ENCODE results near the gene GTPBP4. TPM values are rescaled to one million over a fixed set of nuclear protein-coding genes. Genes with fewer than 3 reads are reported as not detected.

The GTPBP4 gene
- total RNA-seq, 1 experiment from 2014 or later, result 62.5 TPM

DNA sequence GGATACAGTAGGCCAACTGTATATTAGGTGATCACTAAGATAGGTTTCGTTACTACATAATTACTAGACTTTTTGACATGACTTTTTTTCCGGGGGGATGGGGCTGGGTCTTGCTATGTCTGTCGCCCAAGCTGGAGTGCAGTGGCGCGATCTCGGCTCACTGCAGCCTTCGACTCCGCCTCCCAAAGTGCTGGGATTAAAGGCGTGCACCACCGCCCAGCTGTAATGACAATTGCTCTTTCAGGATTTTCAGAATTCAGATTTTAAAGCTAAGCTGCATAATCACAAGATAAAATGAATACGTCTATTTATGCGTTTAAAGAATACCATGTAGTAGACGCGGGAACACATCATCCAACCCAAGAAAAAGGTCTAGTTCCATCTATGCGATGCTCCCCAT is 59.7 kb downstream of the GTPBP4 start:
- Histone ChIP-seq H3F3A (ENCODE audit: insufficient read depth, low read depth) (peaks cover 15% of the 10 kb centered on the region), H2AFZ (peak overlapping the region; percentile 83; the same call in 1 of the 2 replicates), H4K20me1 (ENCODE audit: insufficient read depth) (peaks cover 15% of the 10 kb centered on the region; the same call in 1 of the 2 replicates), H3K79me2 (ENCODE audit: low read depth) (peaks cover 73% of the 10 kb centered on the region), H3K4me1 (replicated peaks; ENCODE audit: insufficient read depth) (peaks cover 16% of the 10 kb centered on the region), H3K27me3 (ENCODE audit: insufficient read depth, low read depth) (no peaks in the 10 kb centered on the region), H3K9me3 (ENCODE audit: insufficient read depth, low read depth) (no peaks in the 10 kb centered on the region), H3K27ac (peak overlapping the region; percentile 62; the same call in 1 of the 2 replicates), H3K4me3 (peak overlapping the region; percentile 92), H3K9me2 (ENCODE audit: insufficient read depth) (no peaks in the 10 kb centered on the region), H3K36me3 (ENCODE audit: low read depth) (no peaks in the 10 kb centered on the region), H3K4me2 (peak overlapping the region; percentile 95)
- POLR2A ChIA-PET (ENCODE audit: unreplicated experiment), result interaction anchor here (0.5 kb wide), 1 partner anchor 61 kb away, joined by 3 read pairs; no protein-coding TSS in a partner anchor
- CTCF ChIA-PET, result no interaction called here
- peak in 1 of 2 experiments; percentile 19 for DNase-seq
- intact Hi-C loops (cut with micrococcal nuclease; ENCODE audit: unreplicated experiment), result loop anchor here (2.0 kb wide), 1 partner anchor 61 kb away; no protein-coding TSS in a partner anchor
- BruUV-seq (replicated peaks), result no TSS peak
- TF ChIP-seq, protein P1, sequence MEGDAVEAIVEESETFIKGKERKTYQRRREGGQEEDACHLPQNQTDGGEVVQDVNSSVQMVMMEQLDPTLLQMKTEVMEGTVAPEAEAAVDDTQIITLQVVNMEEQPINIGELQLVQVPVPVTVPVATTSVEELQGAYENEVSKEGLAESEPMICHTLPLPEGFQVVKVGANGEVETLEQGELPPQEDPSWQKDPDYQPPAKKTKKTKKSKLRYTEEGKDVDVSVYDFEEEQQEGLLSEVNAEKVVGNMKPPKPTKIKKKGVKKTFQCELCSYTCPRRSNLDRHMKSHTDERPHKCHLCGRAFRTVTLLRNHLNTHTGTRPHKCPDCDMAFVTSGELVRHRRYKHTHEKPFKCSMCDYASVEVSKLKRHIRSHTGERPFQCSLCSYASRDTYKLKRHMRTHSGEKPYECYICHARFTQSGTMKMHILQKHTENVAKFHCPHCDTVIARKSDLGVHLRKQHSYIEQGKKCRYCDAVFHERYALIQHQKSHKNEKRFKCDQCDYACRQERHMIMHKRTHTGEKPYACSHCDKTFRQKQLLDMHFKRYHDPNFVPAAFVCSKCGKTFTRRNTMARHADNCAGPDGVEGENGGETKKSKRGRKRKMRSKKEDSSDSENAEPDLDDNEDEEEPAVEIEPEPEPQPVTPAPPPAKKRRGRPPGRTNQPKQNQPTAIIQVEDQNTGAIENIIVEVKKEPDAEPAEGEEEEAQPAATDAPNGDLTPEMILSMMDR (conservative IDR thresholded peaks at IDR 0.05), result no peak
- no peak for TF ChIP-seq EZH2 (IDR thresholded peaks at IDR 0.05; ENCODE audit: low read depth)

DNA sequence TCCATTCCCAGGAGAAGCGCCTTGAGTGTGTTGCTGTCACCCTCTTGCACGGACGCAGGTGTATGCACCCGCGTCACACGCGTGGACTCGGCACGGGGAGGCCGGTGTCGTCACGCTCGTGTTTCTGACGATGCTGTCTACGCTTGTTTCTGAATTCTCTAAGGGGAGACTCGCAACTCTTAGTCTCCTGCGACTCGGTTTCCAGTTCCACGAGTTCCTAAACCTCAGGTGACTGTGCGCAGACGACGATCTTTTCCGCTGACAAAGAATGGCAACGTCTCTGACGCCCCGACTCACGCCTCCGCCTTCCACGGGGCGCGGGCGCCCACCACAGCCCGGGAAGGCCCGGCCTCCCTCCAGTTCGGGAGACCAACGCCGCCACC is 60.1 kb downstream of the GTPBP4 start:
- H3K36me3 ChIP-seq (ENCODE audit: low read depth), result no peaks in the 10 kb centered on the region
- POLR2A ChIA-PET (ENCODE audit: unreplicated experiment), result interaction anchor here (0.6 kb wide), 1 partner anchor 12 kb away, joined by 3 read pairs; no protein-coding TSS in a partner anchor
- H3K4me3 ChIP-seq, result peak overlapping the region; percentile 92

DNA sequence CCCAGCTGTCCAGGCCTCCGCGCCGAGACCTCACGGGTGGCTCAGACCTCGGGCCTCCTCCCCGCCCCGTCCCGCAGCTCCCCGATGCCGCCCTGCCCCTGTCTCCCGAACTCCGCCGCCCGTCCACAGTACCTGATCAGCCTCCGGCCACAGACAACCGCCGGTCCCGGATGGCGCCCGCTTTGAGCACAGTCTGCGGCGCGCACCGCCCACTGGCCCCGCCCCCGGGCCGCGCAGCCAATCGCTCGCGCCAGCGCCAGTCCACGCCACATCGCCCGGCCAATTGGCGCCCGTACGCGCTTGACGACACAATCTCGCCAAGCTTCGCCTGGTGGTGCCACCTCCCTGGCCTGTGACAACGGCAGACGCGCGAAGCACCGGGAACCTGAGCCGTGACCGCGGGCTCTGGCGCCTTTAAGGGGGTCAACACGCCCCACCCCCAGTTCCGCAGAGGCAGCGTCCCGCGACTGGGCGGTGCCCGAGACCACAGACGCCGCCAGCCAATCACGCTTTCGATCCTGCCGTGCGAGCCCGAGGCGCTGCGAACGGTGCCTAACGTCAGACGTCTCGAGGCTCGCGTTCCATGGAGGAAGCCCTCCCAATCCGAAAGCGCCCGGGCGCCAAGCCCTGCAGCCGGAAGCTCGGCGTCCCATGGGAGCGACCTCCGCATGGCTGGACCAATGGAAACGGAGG is 60.6 kb downstream of the GTPBP4 start, which contains the start of gene IDI1:
IDI1 (minus strand) TSS at position 388 of the 693 bp plus-strand sequence; CDS start at position 272, 116 bp downstream.
- peak; percentile 91 to 97 for DNase-seq
- intact Hi-C loops (cut with micrococcal nuclease; ENCODE audit: unreplicated experiment), result loop anchor here (1.0 to 2.0 kb wide), 2 partner anchors 62 to 118 kb away; partner anchors contain the start of gene LARP4B
- Histone ChIP-seq H3F3A (ENCODE audit: insufficient read depth, low read depth) (peaks cover 15% of the 10 kb centered on the region), H3K27ac (peak within 1 kb of the TSS; percentile 87), H3K27me3 (ENCODE audit: insufficient read depth, low read depth) (no peaks in the 10 kb centered on the region), H3K79me2 (ENCODE audit: low read depth) (peaks cover 79% of the 10 kb centered on the region), H2AFZ (peak within 1 kb of the TSS; percentile 83), H4K20me1 (ENCODE audit: insufficient read depth) (peaks cover 15% of the 10 kb centered on the region; the same call in 1 of the 2 replicates), H3K4me1 (replicated peaks; ENCODE audit: insufficient read depth) (peaks cover 16% of the 10 kb centered on the region), H3K4me2 (peak within 1 kb of the TSS; percentile 95), H3K4me3 (peak within 1 kb of the TSS; percentile 92), H3K9me2 (ENCODE audit: insufficient read depth) (no peaks in the 10 kb centered on the region), H3K36me3 (ENCODE audit: low read depth) (no peaks in the 10 kb centered on the region), H3K9me3 (ENCODE audit: insufficient read depth, low read depth) (no peaks in the 10 kb centered on the region)
- TF ChIP-seq, protein P1 (conservative IDR thresholded peaks at IDR 0.05), result no peak
- no peak for TF ChIP-seq EZH2 (IDR thresholded peaks at IDR 0.05; ENCODE audit: low read depth)
- ChIA-PET CTCF (interaction anchor here (0.6 kb wide), 1 partner anchor 48 kb away, joined by 4 read pairs; no protein-coding TSS in a partner anchor), POLR2A (ENCODE audit: unreplicated experiment) (interaction anchor here (0.6 to 0.7 kb wide), 2 partner anchors 13 to 117 kb away, joined by 3 to 7 read pairs; partner anchors contain the start of gene LARP4B)
- no TSS peak for BruUV-seq (replicated peaks)

More for the DNA sequence above, 60.1 kb downstream of the GTPBP4 start:
- TF ChIP-seq, protein P1 (conservative IDR thresholded peaks at IDR 0.05), result no peak
- TF ChIP-seq EZH2 (IDR thresholded peaks at IDR 0.05; ENCODE audit: low read depth), result no peak
- CTCF ChIA-PET, result no interaction called here
- peak in 1 of 2 experiments; percentile 3 for DNase-seq
- H3K27ac ChIP-seq, result peak overlapping the region; percentile 62
- peaks cover 15% of the 10 kb centered on the region for H3F3A ChIP-seq (ENCODE audit: insufficient read depth, low read depth)
- H3K27me3 ChIP-seq (ENCODE audit: insufficient read depth, low read depth), result no peaks in the 10 kb centered on the region
- peaks cover 16% of the 10 kb centered on the region for H3K4me1 ChIP-seq (replicated peaks; ENCODE audit: insufficient read depth)
- H4K20me1 ChIP-seq (ENCODE audit: insufficient read depth), result peaks cover 15% of the 10 kb centered on the region; the same call in 1 of the 2 replicates
- H3K9me2 ChIP-seq (ENCODE audit: insufficient read depth), result no peaks in the 10 kb centered on the region
- H3K79me2 ChIP-seq (ENCODE audit: low read depth), result peaks cover 77% of the 10 kb centered on the region
- BruUV-seq (replicated peaks), result TSS peak; percentile 68
- intact Hi-C loops (cut with micrococcal nuclease; ENCODE audit: unreplicated experiment), result loop anchor here (2.0 kb wide), 1 partner anchor 62 kb away; no protein-coding TSS in a partner anchor
- H2AFZ ChIP-seq, result peak overlapping the region; percentile 83; the same call in 1 of the 2 replicates
- H3K9me3 ChIP-seq (ENCODE audit: insufficient read depth, low read depth), result no peaks in the 10 kb centered on the region
- peak overlapping the region; percentile 95 for H3K4me2 ChIP-seq

All from PC-9 (cell line).